Vagina (tissue), 2 donors: ENCODE data around the gene ZBTB47.

Source experiments
- CTCF ChIP-seq, 3 experiments: fragments of 450-650 bp in 2 of 3; fragments of 200-600 bp in 1 of 3; sonication (generic) in 1 of 3; IDR thresholded peaks; one replicate each; pipeline ENCODE4 v1.5.1; 2017 to 2019; ENCODE audit warnings: antibody characterized with exemption in 3 of 3, mild to moderate bottlenecking in 2 of 3, moderate library complexity in 2 of 3
- POLR2AphosphoS5 ChIP-seq, 2 donors: sonication (generic); formaldehyde crosslinking; IDR thresholded peaks; one replicate each; pipeline ENCODE4 v1.9.0; 2017; ENCODE audit warnings: antibody characterized with exemption in 2 of 2, mild to moderate bottlenecking in 2 of 2, low read depth in 1 of 2; ENCODE audit not compliant: insufficient read depth in 1 of 2

DNA sequence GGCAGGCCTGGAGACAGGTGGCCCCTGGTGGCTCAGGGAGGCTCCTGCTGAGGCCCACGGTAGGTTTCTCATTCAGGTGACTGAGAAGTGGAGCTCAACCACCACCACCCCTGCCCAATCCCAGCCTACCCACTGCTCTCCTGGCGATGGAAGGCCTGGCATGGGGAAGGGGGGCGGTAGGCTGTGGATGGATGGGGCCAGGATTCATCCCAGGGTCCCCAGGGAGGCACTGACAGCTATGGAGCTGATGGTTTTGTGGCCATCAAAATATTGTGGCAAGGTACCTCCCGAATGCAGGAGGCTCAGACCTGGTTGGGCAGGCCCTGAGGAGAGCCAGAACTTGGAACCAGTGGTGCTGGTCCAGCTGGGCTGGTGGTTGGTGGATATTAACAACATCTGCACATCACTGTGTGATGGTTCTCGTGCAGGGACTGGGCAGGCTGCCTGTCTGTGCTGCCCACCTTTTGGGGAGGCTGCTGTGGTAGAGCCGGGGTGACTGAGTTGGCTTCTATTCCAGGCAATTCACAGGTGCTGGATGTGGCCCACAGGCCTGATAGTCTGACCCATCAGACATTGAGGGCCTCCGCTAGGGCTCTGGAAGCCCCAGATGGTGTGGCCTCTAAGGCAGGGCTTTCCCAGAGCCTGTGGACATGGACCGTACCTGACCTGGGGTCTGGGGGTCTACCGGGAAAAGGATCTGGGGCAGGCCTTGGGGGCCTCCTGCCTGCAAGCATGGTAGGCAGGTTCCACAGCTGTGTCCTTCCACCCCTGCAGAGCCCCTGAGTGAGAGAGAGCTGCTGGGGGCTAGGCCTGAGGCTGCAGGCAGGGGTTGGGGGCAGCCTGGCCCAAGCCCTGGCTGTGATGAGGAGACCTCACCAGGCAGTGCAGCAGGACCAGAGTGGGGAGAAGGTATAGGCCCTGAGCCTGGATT, 3.4 kb downstream of the ZBTB47 start:
- TF ChIP-seq CTCF (IDR thresholded peaks at IDR 0.05) (no peak), POLR2AphosphoS5 (IDR thresholded peaks at IDR 0.05; ENCODE audit: insufficient read depth in 1 of 2, low read depth in 1 of 2) (no peak)
